Astrocyte of the spinal cord (primary cell): Measurements from ENCODE around the gene STK32B.

Source experiments
- DNase-seq: peaks from one replicate; pipeline ENCODE4 v3.0.0; 2011; ENCODE audit warnings: low read depth, low spot score
- H3K4me3 ChIP-seq: 2 replicates; pipeline ENCODE4 v1.5.1; 2011; ENCODE audit warnings: low read depth, mild to moderate bottlenecking, low read length, moderate library complexity
- CTCF ChIP-seq: IDR thresholded peaks from 2 replicates; pipeline ENCODE4 v1.5.1; 2012; ENCODE audit warnings: low read depth, mild to moderate bottlenecking, low read length, inconsistent platforms
- in situ Hi-C: cut with HindIII; loops from 2 replicates; pipeline ENCODE4 v1.10.0; 2017; ENCODE audit warnings: low sequenced_read_pairs

Gene STK32B

GRCh38 chr4:5541169-5541568 lies 489.9 kb downstream of the STK32B start:
- DNase-seq, result no peak
- no peak overlapping the region for H3K4me3 ChIP-seq
- in situ Hi-C loops, result no loop called here
- no peak for TF ChIP-seq CTCF

- in situ Hi-C loops, result no loop called here
- TF ChIP-seq CTCF, result no peak
Measured at GRCh38 chr4:5543681-5544080, 492.4 kb downstream of the STK32B start.

GRCh38 chr4:5544762-5545161 lies 493.5 kb downstream of the STK32B start:
- no peak overlapping the region for H3K4me3 ChIP-seq
- in situ Hi-C loops, result no loop called here
- no peak for TF ChIP-seq CTCF
- no peak for DNase-seq

More at GRCh38 chr4:5543681-5544080, 492.4 kb downstream of the STK32B start:
- no peak for DNase-seq
- H3K4me3 ChIP-seq, result no peak overlapping the region

GRCh38 chr4:5545271-5545670 lies 494.0 kb downstream of the STK32B start:
- TF ChIP-seq CTCF, result no peak
- in situ Hi-C loops, result no loop called here
- no peak for DNase-seq
- H3K4me3 ChIP-seq, result no peak overlapping the region

DNA sequence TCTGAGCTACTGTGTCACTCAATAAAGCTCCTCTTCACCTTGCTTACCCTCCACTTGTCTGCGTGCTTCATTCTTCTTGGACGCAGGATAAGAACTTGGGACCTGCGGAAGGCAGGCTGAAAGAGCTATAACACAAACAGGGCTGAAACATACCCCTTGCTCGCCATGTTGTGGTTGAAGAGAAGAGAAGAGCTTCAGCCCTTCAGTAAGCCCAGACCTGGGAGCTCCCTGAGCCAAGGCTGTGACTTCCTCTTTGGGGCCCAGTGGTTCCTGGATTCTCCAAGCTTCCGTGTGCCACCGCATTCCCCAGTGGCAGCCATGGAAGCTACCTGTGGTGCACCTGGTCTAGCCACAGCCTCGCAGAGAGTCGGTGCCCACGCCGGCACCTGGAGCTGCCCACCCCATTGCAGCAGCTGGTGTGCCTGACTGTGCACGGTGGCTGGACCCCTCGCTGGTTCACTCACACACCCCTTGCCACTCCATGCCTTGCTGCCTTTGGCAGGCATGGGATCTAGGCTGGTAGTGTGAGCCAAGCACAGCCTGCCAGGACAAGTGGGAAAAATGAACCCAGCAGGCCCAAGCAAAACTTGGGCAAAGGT lies 496.5 kb downstream of the STK32B start:
- in situ Hi-C loops, result no loop called here
- no peak for DNase-seq
- no peak overlapping the region for H3K4me3 ChIP-seq
- no peak for TF ChIP-seq CTCF
